ENCODE data around the gene RALGPS2.

DNA sequence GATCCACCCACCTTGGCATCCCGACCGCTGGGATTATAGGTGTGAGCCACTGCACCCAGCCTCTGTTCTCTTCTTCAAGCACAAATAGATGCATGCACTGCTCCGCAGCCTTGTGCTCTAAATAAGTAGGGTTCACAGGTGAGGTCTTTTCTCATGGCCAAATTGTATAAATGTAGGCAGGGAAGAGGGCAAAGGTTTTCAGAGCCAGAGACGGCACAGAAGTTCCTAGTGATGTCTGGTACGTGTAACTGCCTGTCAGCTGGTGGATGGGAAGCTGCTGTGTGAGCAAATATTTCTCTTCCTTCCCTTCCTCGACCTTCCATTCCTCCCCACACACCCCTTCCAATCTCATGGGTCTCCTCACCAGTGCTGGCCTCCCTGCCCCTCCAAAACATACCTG is 229.9 kb downstream of the RALGPS2 start:
- TF ChIP-seq, protein P1, sequence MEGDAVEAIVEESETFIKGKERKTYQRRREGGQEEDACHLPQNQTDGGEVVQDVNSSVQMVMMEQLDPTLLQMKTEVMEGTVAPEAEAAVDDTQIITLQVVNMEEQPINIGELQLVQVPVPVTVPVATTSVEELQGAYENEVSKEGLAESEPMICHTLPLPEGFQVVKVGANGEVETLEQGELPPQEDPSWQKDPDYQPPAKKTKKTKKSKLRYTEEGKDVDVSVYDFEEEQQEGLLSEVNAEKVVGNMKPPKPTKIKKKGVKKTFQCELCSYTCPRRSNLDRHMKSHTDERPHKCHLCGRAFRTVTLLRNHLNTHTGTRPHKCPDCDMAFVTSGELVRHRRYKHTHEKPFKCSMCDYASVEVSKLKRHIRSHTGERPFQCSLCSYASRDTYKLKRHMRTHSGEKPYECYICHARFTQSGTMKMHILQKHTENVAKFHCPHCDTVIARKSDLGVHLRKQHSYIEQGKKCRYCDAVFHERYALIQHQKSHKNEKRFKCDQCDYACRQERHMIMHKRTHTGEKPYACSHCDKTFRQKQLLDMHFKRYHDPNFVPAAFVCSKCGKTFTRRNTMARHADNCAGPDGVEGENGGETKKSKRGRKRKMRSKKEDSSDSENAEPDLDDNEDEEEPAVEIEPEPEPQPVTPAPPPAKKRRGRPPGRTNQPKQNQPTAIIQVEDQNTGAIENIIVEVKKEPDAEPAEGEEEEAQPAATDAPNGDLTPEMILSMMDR (IDR thresholded peaks at IDR 0.05) = no peak
- no peak for TF ChIP-seq POLR2A (IDR thresholded peaks at IDR 0.05)

Measured in right lobe of liver (tissue), 4 donors.